HEK293 (cell line): Measurements from ENCODE around the gene SIAE.

Experiments
- CTCF ChIA-PET: fragments of 350-600 bp; formaldehyde crosslinking; extraction: SDS; loops from one replicate; lab custom pipeline; 2021; ENCODE audit warnings: antibody characterized with exemption; lab: Yijun Ruan, JAX
- POLR2A ChIA-PET: fragments of 300-600 bp; formaldehyde crosslinking; extraction: SDS; loops from one replicate; lab custom pipeline; 2020; ENCODE audit warnings: antibody characterized with exemption, inconsistent platforms; lab: Yijun Ruan, JAX
- H3K27ac ChIP-seq: fragments of 200-500 bp; sonication (Bioruptor generic); 2 replicates; pipeline ENCODE4 v1.5.1; 2014; ENCODE audit warnings: low read depth, low read length, control low read depth, inconsistent platforms; ENCODE audit errors: extremely low read depth
- H3K36me3 ChIP-seq, 2 experiments: fragments of 200-500 bp in 1 of 2; sonication (Bioruptor generic) in 1 of 2; 1 replicate in 1 of 2; 2 replicates in 1 of 2; pipeline ENCODE4 v1.5.1; 2014 to 2017; ENCODE audit warnings: inconsistent platforms in 2 of 2, low read length in 2 of 2; ENCODE audit not compliant: control insufficient read depth in 2 of 2, insufficient read depth in 1 of 2
- H3K4me1 ChIP-seq: fragments of 200-500 bp; sonication (Bioruptor generic); 2 replicates; pipeline ENCODE4 v1.5.1; 2014; ENCODE audit warnings: mild to moderate bottlenecking, low read length, inconsistent platforms; ENCODE audit not compliant: control insufficient read depth, insufficient read depth
- H3K4me3 ChIP-seq: 2 replicates; pipeline ENCODE4 v1.5.1; 2011; ENCODE audit warnings: low read depth, mild to moderate bottlenecking, control low read depth, low read length, moderate library complexity
- H3K9me3 ChIP-seq: fragments of 200-500 bp; sonication (Bioruptor generic); 2 replicates; pipeline ENCODE4 v1.5.1; 2014; ENCODE audit warnings: low read depth, low read length, inconsistent platforms; ENCODE audit not compliant: control insufficient read depth, insufficient read depth
- CTCF ChIP-seq: fragments of 450-650 bp; formaldehyde crosslinking; IDR thresholded peaks from 2 replicates; pipeline ENCODE4 v1.5.1; 2016; ENCODE audit warnings: missing biosample characterization, missing genetic modification characterization
- GLI2 ChIP-seq: fragments of 450-650 bp; formaldehyde crosslinking; IDR thresholded peaks from 2 replicates; pipeline ENCODE4; 2017; ENCODE audit warnings: missing biosample characterization, missing genetic modification characterization, low read depth, borderline replicate concordance
- KLF9 ChIP-seq: fragments of 450-650 bp; formaldehyde crosslinking; IDR thresholded peaks from 2 replicates; pipeline ENCODE4 v1.5.1; 2016; ENCODE audit warnings: missing biosample characterization, missing genetic modification characterization, low read depth
- PRDM2 ChIP-seq: fragments of 450-650 bp; formaldehyde crosslinking; IDR thresholded peaks from 2 replicates; pipeline ENCODE4 v1.5.1; 2016; ENCODE audit warnings: missing biosample characterization, missing genetic modification characterization, borderline replicate concordance
- ZFP3 ChIP-seq: fragments of 450-650 bp; formaldehyde crosslinking; IDR thresholded peaks from 2 replicates; pipeline ENCODE4 v1.5.1; 2016; ENCODE audit warnings: low read depth, missing biosample characterization, missing genetic modification characterization
- ZNF146 ChIP-seq: fragments of 450-650 bp; formaldehyde crosslinking; IDR thresholded peaks from 2 replicates; pipeline ENCODE4 v1.5.1; 2016; ENCODE audit warnings: missing biosample characterization, missing genetic modification characterization
- ZNF148 ChIP-seq: fragments of 450-650 bp; formaldehyde crosslinking; IDR thresholded peaks from 2 replicates; pipeline ENCODE4 v1.5.0; 2017; ENCODE audit warnings: missing biosample characterization, missing genetic modification characterization, borderline replicate concordance
- ZNF184 ChIP-seq: fragments of 450-650 bp; IDR thresholded peaks from 2 replicates; pipeline ENCODE4 v1.5.1; 2018; ENCODE audit warnings: missing biosample characterization, mild to moderate bottlenecking, missing genetic modification characterization
- ZNF311 ChIP-seq: fragments of 450-650 bp; formaldehyde crosslinking; IDR thresholded peaks from 2 replicates; pipeline ENCODE4 v1.5.1; 2017; ENCODE audit warnings: missing biosample characterization, missing genetic modification characterization, borderline replicate concordance
- ZNF423 ChIP-seq: fragments of 450-650 bp; formaldehyde crosslinking; IDR thresholded peaks from 2 replicates; pipeline ENCODE4 v1.5.1; 2016; ENCODE audit warnings: missing biosample characterization, missing genetic modification characterization
- ZNF513 ChIP-seq: fragments of 450-650 bp; IDR thresholded peaks from 2 replicates; pipeline ENCODE4 v1.5.1; 2018; ENCODE audit warnings: missing biosample characterization, missing genetic modification characterization
- ZNF610 ChIP-seq: fragments of 450-650 bp; formaldehyde crosslinking; IDR thresholded peaks from 2 replicates; pipeline ENCODE4 v1.5.1; 2016; ENCODE audit warnings: missing biosample characterization, missing genetic modification characterization, borderline replicate concordance
- ZNF701 ChIP-seq: fragments of 450-650 bp; formaldehyde crosslinking; IDR thresholded peaks from 2 replicates; pipeline ENCODE4 v1.5.1; 2016; ENCODE audit warnings: missing biosample characterization, missing genetic modification characterization
- ZSCAN18 ChIP-seq: fragments of 450-650 bp; formaldehyde crosslinking; IDR thresholded peaks from 2 replicates; pipeline ENCODE4 v1.5.1; 2016; ENCODE audit warnings: missing biosample characterization, missing genetic modification characterization

The SIAE gene

GRCh38 chr11:124681421-124681820, 7.9 kb upstream of the SIAE start:
- CTCF ChIA-PET: no interaction called here
- no peaks in the 10 kb centered on the region for H3K9me3 ChIP-seq

More at GRCh38 chr11:124681421-124681820, 7.9 kb upstream of the SIAE start:
- no peak overlapping the region for H3K27ac ChIP-seq
- H3K4me1 ChIP-seq: no peaks in the 10 kb centered on the region
- no peak overlapping the region for H3K4me3 ChIP-seq
- peaks cover 0 to 5% of the 10 kb centered on the region in 2 experiments; a peak in 1 of 3 replicates for H3K36me3 ChIP-seq
- POLR2A ChIA-PET: no interaction called here
- TF ChIP-seq ZNF701 (no peak), ZNF146 (tag by site-specific recombination) (no peak), ZFP3 (no peak), ZNF148 (tag by site-specific recombination) (no peak), KLF9 (tag by site-specific recombination) (no peak), ZNF610 (tag by site-specific recombination) (no peak), ZNF513 (tag by site-specific recombination) (no peak), ZNF311 (no peak), ZNF184 (tag by site-specific recombination) (no peak), PRDM2 (tag by site-specific recombination) (no peak), CTCF (no peak), ZNF423 (no peak), ZSCAN18 (tag by site-specific recombination) (no peak), GLI2 (tag by site-specific recombination) (no peak)
